Heart left ventricle (tissue), 16 donors: ENCODE measurements around the gene OR4D6. TPM values are rescaled to one million over a fixed set of nuclear protein-coding genes. Genes with fewer than 3 reads are reported as not detected.

ENCODE experiments used
- ATAC-seq, 4 donors: fragments of 200-7000 bp; cut with Tn5 transposase; one replicate each; pipeline ENCODE4 v1.9.1; 2020 to 2022; ENCODE audit warnings: moderate library complexity in 4 of 4, mild to moderate bottlenecking in 3 of 4, moderate number of reproducible peaks in 1 of 4
- DNase-seq, 5 donors: peaks; one replicate each; pipeline ENCODE4 v3.0.0-alpha.2; 2020
- H3K27ac ChIP-seq, 12 donors: fragments of 200-600 bp; sonication (generic) in 4 of 12; one replicate each; pipeline versions ENCODE4 v1.5.0 to v1.8.0; 2016 to 2022; ENCODE audit warnings: mild to moderate bottlenecking in 2 of 12
- H3K27me3 ChIP-seq, 9 donors: fragments of 200-600 bp; sonication (generic) in 2 of 9; one replicate each; pipeline versions ENCODE4 v1.5.1 to v1.8.0; 2016 to 2022; ENCODE audit warnings: mild to moderate bottlenecking in 3 of 9
- H3K36me3 ChIP-seq, 9 donors: fragments of 200-600 bp; sonication (generic) in 2 of 9; one replicate each; pipeline versions ENCODE4 v1.5.0 to v1.8.0; 2018 to 2022; ENCODE audit warnings: mild to moderate bottlenecking in 2 of 9
- H3K4me1 ChIP-seq, 12 donors: fragments of 200-600 bp; sonication (generic) in 4 of 12; one replicate each; pipeline versions ENCODE4 v1.5.0 to v1.8.0; 2016 to 2022; ENCODE audit warnings: mild to moderate bottlenecking in 3 of 12
- H3K4me3 ChIP-seq, 12 donors: fragments of 200-600 bp; sonication (generic) in 4 of 12; one replicate each; pipeline versions ENCODE4 v1.5.0 to v1.8.0; 2017 to 2022; ENCODE audit warnings: mild to moderate bottlenecking in 9 of 12, moderate library complexity in 4 of 12
- H3K9me3 ChIP-seq, 12 donors: fragments of 200-600 bp; sonication (generic) in 4 of 12; one replicate each; pipeline versions ENCODE4 v1.5.0 to v1.8.0; 2016 to 2022; ENCODE audit warnings: mild to moderate bottlenecking in 1 of 12
- POLR2A ChIP-seq, 2 donors: fragments of 450-650 bp; IDR thresholded peaks; one replicate each; pipeline ENCODE4 v1.6.1; 2017; ENCODE audit warnings: antibody characterized with exemption in 2 of 2, mild to moderate bottlenecking in 2 of 2, moderate library complexity in 2 of 2
- WGBS, 4 donors: extraction: QIAGEN DNeasy Blood & Tissue Kit in 2 of 4; methylation state at CpG; one replicate each; pipeline versions ENCODE4 v1.1.5 to v1.1.7; 2013 to 2018; 5-methylcytosine and 5-hydroxymethylcytosine counted together
- intact Hi-C, 10 donors: fragments of 100-400 bp; cut with DNase I; formaldehyde crosslinking; loops; one replicate each; pipeline versions ENCODE4 v1.11.1 to v1.14.2; 2022
- polyA plus RNA-seq, 2 donors: library from polyadenylated mRNA; stranded (reverse); fragments of 200-250 nt; gene quantifications; one replicate each; pipeline ENCODE4 v1.2.3, GENCODE V29; 2013
- total RNA-seq, 9 donors: library from RNA; depleted of rRNA in 2 of 9; stranded (reverse); fragments of >200 nt in 2 of 9; fragmentation: NEBNext Ultra II Directional in 3 of 9; extraction: Animal tissue kit (Norgen Biotek cat#: 25700) in 3 of 9; gene quantifications; one replicate each; pipeline versions ENCODE4 v1.1.0 to v1.2.4, GENCODE V29; 2016 to 2023
- TF ChIP-seq, protein P1 (sequence below), 12 donors: fragments of 200-600 bp; sonication (generic) in 4 of 12; IDR thresholded peaks; one replicate each; pipeline versions ENCODE4 v1.5.0 to v1.8.0; 2018 to 2022; ENCODE audit warnings: antibody characterized with exemption in 12 of 12, mild to moderate bottlenecking in 5 of 12
- donor health status: ischemic (EF 13 %, LVEDD 7.1; RV severe dilation, severe dysfunction).
- donor health status: healthy with polysubstance abuse.
- donor health status: DM: no; HTN: yes; CAD: no.
- donor health status: DM: no; HTN: no; CAD: no.
- donor health status: ischemic (EF 25% LVEDD 6.9; RV normal size, moderate dysfunction).
- donor health status: ischemic (EF 25% LVEDD 5.7; RV mildly dilated, moderate dysfunction).
- donor health status: healthy.
- donor health status: DM: yes; HTN: yes; CAD: no.
- donor health status: ischemic (EF 35%, LVEDD 5.7; RV mildly dilated, moderate dysfunction).
- donor health status: nonischemic (EF 11% LVEDD 7.7; RV severe dilation, severe dysfunction).
- donor health status: DM: yes; HTN: yes; CAD: no.
- donor health status: PGD.
- donor health status: ischemic (EF 29% LVEDD 5.4; RV normal size, mild dysfunction).
- donor health status: nonischemic (EF 23%, LVEDD 6.1; RV moderate dilation, normal function).

Gene OR4D6
- total and polyA plus RNA-seq, 11 donors = not detected

GRCh38 chr11:59501931-59502330 lies 45.2 kb downstream of the OR4D6 start:
- WGBS, 4 donors = 33 to 86% (median 69%) methylated on average over 1 of the region's 1 CpG

GRCh38 chr11:59503276-59503675 lies 46.5 kb downstream of the OR4D6 start, which contains the start of gene OR4D11:
Gene OR4D11 (plus strand): TSS chr11:59503576. CDS start chr11:59503576, 0 bp downstream.
- no peaks in the 10 kb centered on the region for H3K9me3 ChIP-seq
- no peak for DNase-seq
- H3K4me3 ChIP-seq = no peak within 1 kb of the TSS
- H3K36me3 ChIP-seq = no peaks in the 10 kb centered on the region
- TF ChIP-seq, protein P1, sequence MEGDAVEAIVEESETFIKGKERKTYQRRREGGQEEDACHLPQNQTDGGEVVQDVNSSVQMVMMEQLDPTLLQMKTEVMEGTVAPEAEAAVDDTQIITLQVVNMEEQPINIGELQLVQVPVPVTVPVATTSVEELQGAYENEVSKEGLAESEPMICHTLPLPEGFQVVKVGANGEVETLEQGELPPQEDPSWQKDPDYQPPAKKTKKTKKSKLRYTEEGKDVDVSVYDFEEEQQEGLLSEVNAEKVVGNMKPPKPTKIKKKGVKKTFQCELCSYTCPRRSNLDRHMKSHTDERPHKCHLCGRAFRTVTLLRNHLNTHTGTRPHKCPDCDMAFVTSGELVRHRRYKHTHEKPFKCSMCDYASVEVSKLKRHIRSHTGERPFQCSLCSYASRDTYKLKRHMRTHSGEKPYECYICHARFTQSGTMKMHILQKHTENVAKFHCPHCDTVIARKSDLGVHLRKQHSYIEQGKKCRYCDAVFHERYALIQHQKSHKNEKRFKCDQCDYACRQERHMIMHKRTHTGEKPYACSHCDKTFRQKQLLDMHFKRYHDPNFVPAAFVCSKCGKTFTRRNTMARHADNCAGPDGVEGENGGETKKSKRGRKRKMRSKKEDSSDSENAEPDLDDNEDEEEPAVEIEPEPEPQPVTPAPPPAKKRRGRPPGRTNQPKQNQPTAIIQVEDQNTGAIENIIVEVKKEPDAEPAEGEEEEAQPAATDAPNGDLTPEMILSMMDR (IDR thresholded peaks at IDR 0.05) = no peak
- no peak for TF ChIP-seq POLR2A (IDR thresholded peaks at IDR 0.05)
- H3K27me3 ChIP-seq = no peaks in the 10 kb centered on the region
- H3K27ac ChIP-seq = no peak within 1 kb of the TSS
- H3K4me1 ChIP-seq = no peaks in the 10 kb centered on the region
- intact Hi-C loops = no loop called here
- ATAC-seq = no peak

More at GRCh38 chr11:59501931-59502330, 45.2 kb downstream of the OR4D6 start:
- intact Hi-C loops = no loop called here
- H3K36me3 ChIP-seq = no peaks in the 10 kb centered on the region
- no peak overlapping the region for H3K4me3 ChIP-seq
- no peak for DNase-seq
- no peak overlapping the region for H3K27ac ChIP-seq
- no peaks in the 10 kb centered on the region for H3K27me3 ChIP-seq
- no peaks in the 10 kb centered on the region for H3K4me1 ChIP-seq
- TF ChIP-seq, protein P1 (IDR thresholded peaks at IDR 0.05) = no peak
- no peak for TF ChIP-seq POLR2A (IDR thresholded peaks at IDR 0.05)
- ATAC-seq = no peak
- no peaks in the 10 kb centered on the region for H3K9me3 ChIP-seq

Other genes with a start within 250 kb of the OR4D6 start
- 10 to 100 TPM in 3 of 9 donors, 1 to 10 TPM in 6; 2.8 to 78.6 (median 7.1) TPM for gene MPEG1, start 244.0 kb upstream of the OR4D6 start, total RNA-seq
- gene MPEG1, start 244.0 kb upstream of the OR4D6 start, polyA plus RNA-seq = 1 to 10 TPM; 1.4 to 3.6 TPM
- not detected for gene OR5AN1, start 98.1 kb upstream of the OR4D6 start, total RNA-seq
- gene OR5AN1, start 98.1 kb upstream of the OR4D6 start, polyA plus RNA-seq = not detected
- gene OR5A2, start 30.5 kb upstream of the OR4D6 start, total RNA-seq = not detected
- gene OR5A2, start 30.5 kb upstream of the OR4D6 start, polyA plus RNA-seq = not detected
- not detected for gene OR5A1, start 20.5 kb upstream of the OR4D6 start, total RNA-seq
- gene OR5A1, start 20.5 kb upstream of the OR4D6 start, polyA plus RNA-seq = not detected
- not detected for gene OR4D10, start 16.4 kb downstream of the OR4D6 start, total RNA-seq
- gene OR4D10, start 16.4 kb downstream of the OR4D6 start, polyA plus RNA-seq = not detected
- not detected for gene OR4D11, start 46.6 kb downstream of the OR4D6 start, total RNA-seq
- not detected for gene OR4D11, start 46.6 kb downstream of the OR4D6 start, polyA plus RNA-seq
- not detected for gene OR4D9, start 54.6 kb downstream of the OR4D6 start, total RNA-seq
- gene OR4D9, start 54.6 kb downstream of the OR4D6 start, polyA plus RNA-seq = not detected
- 10 to 100 TPM; 23.4 to 48.3 (median 33.1) TPM for gene OSBP, start 158.8 kb downstream of the OR4D6 start, total RNA-seq
- 10 to 100 TPM; 12.0 to 22.2 TPM for gene OSBP, start 158.8 kb downstream of the OR4D6 start, polyA plus RNA-seq
- gene PATL1, start 212.1 kb downstream of the OR4D6 start, total RNA-seq = 10 to 100 TPM; 14.4 to 33.3 (median 24.8) TPM
- gene PATL1, start 212.1 kb downstream of the OR4D6 start, polyA plus RNA-seq = 10 to 100 TPM in 1 of 2 donors, 1 to 10 TPM in 1; 9.3 to 23.9 TPM